Lung (tissue), 12 donors: ENCODE data around the gene PKP1. TPM values are rescaled to one million over a fixed set of nuclear protein-coding genes. Genes with fewer than 3 reads are reported as not detected.

ENCODE experiments used
- ATAC-seq: fragments of 200-7000 bp; cut with Tn5 transposase; one replicate; pipeline ENCODE4 v1.9.1; 2020; ENCODE audit warnings: moderate number of reproducible peaks; ENCODE audit not compliant: insufficient read depth, low FRiP score
- DNase-seq, 3 donors: peaks; one replicate each; pipeline ENCODE4 v3.0.0-alpha.2; 2013 to 2017
- H3K27ac ChIP-seq, 2 donors: one replicate each; pipeline ENCODE4 v1.5.1; 2013; ENCODE audit warnings: mild to moderate bottlenecking in 2 of 2, moderate library complexity in 2 of 2, control low read depth in 1 of 2, inconsistent platforms in 1 of 2, low read depth in 1 of 2, low read length in 1 of 2
- H3K27me3 ChIP-seq, 3 donors: one replicate each; pipeline ENCODE4 v1.5.1; 2013; ENCODE audit warnings: low read length in 2 of 3; ENCODE audit not compliant: control insufficient read depth in 3 of 3, insufficient read depth in 3 of 3
- H3K36me3 ChIP-seq, 4 donors: one replicate each; pipeline ENCODE4 v1.5.1; 2013; ENCODE audit warnings: low read length in 4 of 4, mild to moderate bottlenecking in 1 of 4, moderate library complexity in 1 of 4; ENCODE audit not compliant: control insufficient read depth in 4 of 4, insufficient read depth in 4 of 4
- H3K4me1 ChIP-seq, 5 donors: one replicate each; pipeline ENCODE4 v1.5.1; 2013; ENCODE audit warnings: low read length in 5 of 5, mild to moderate bottlenecking in 2 of 5, moderate library complexity in 1 of 5; ENCODE audit not compliant: control insufficient read depth in 5 of 5, insufficient read depth in 5 of 5
- H3K4me3 ChIP-seq: one replicate; pipeline ENCODE4 v1.5.1; 2013; ENCODE audit warnings: mild to moderate bottlenecking, control low read depth, moderate library complexity
- H3K9ac ChIP-seq, 2 donors: one replicate each; pipeline ENCODE4 v1.5.1; 2013; ENCODE audit warnings: low read length in 2 of 2, control low read depth in 1 of 2; ENCODE audit not compliant: insufficient read depth in 1 of 2
- H3K9me3 ChIP-seq, 4 donors: one replicate each; pipeline ENCODE4 v1.5.1; 2013; ENCODE audit warnings: low read length in 3 of 4, mild to moderate bottlenecking in 1 of 4, moderate library complexity in 1 of 4; ENCODE audit not compliant: control insufficient read depth in 4 of 4, insufficient read depth in 3 of 4
- WGBS, 2 donors: extraction: QIAGEN DNeasy Blood & Tissue Kit; methylation state at CpG; one replicate each; pipeline ENCODE4 v1.1.7; 2013; 5-methylcytosine and 5-hydroxymethylcytosine counted together
- polyA plus RNA-seq, 2 donors: library from polyadenylated mRNA; stranded (reverse); fragments of 200-250 nt; gene quantifications; one replicate each; pipeline ENCODE4 v1.2.1, GENCODE V29; 2013
- total RNA-seq, 2 donors: library from RNA; depleted of rRNA in 1 of 2; stranded (reverse); fragments of >200 nt in 1 of 2; gene quantifications; one replicate each; pipeline ENCODE4 v1.2.1, GENCODE V29; 2014 to 2021
- TF ChIP-seq, protein P1 (sequence below): IDR thresholded peaks from 2 replicates; pipeline ENCODE4 v1.5.1; 2012; ENCODE audit warnings: mild to moderate bottlenecking; ENCODE audit errors: control extremely low read depth, extremely low read depth
- donor health status: control.
- donor health status: control.
- donor health status: Bipolar disorder and iron deficiency.
- donor health status: healthy.
- donor health status: DM: yes; HTN: yes; CAD: no.

The PKP1 gene
- total and polyA plus RNA-seq, 4 donors, result 0.88 to 14.2 (median 3.1) TPM

- WGBS, 2 donors, result 78 to 81% methylated on average over 16 of the region's 16 CpGs
- Histone ChIP-seq H3K9me3 (peaks cover 0 to 4% (median 0%) of the 10 kb centered on the region in 4 donors), H3K9ac (no peak overlapping the region), H3K4me1 (peaks cover 0 to 15% (median 2%) of the 10 kb centered on the region in 5 donors), H3K36me3 (no peaks in the 10 kb centered on the region), H3K27me3 (no peaks in the 10 kb centered on the region), H3K4me3 (no peak overlapping the region), H3K27ac (no peak overlapping the region)
- TF ChIP-seq, protein P1, sequence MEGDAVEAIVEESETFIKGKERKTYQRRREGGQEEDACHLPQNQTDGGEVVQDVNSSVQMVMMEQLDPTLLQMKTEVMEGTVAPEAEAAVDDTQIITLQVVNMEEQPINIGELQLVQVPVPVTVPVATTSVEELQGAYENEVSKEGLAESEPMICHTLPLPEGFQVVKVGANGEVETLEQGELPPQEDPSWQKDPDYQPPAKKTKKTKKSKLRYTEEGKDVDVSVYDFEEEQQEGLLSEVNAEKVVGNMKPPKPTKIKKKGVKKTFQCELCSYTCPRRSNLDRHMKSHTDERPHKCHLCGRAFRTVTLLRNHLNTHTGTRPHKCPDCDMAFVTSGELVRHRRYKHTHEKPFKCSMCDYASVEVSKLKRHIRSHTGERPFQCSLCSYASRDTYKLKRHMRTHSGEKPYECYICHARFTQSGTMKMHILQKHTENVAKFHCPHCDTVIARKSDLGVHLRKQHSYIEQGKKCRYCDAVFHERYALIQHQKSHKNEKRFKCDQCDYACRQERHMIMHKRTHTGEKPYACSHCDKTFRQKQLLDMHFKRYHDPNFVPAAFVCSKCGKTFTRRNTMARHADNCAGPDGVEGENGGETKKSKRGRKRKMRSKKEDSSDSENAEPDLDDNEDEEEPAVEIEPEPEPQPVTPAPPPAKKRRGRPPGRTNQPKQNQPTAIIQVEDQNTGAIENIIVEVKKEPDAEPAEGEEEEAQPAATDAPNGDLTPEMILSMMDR, result no peak
- DNase-seq (no peak), ATAC-seq (no peak)
Measured at GRCh38 chr1:201324821-201325677, 41.7 kb downstream of the PKP1 start.

DNA sequence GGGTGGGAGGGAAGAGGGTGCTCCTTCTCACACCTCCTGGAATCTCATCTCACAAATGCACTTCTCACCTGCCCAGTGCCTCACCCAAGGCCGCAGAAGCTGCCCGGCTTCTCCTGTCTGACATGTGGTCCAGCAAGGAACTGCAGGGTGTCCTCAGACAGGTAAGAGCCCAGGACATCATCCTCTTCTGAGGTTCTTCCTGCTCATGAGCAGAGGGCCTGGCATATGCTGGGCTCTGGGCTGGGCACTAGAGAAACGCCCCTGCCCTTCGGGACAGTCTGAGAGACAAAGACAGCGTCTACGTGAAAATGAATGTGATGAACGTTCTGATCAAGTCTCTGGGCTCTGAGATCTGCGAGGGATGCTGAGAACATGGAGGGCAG is 42.4 kb downstream of the PKP1 start:
- peaks cover 0 to 18% (median 7%) of the 10 kb centered on the region in 5 donors for H3K4me1 ChIP-seq
- no peak overlapping the region for H3K9ac ChIP-seq
- WGBS, 2 donors, result 95 to 96% methylated on average over 8 of the region's 8 CpGs
- ATAC-seq (no peak), DNase-seq (no peak)
- H3K9me3 ChIP-seq, result peaks cover 0 to 4% (median 0%) of the 10 kb centered on the region in 4 donors
- H3K27me3 ChIP-seq, result no peaks in the 10 kb centered on the region
- H3K36me3 ChIP-seq, result no peaks in the 10 kb centered on the region
- H3K4me3 ChIP-seq, result no peak overlapping the region
- TF ChIP-seq, protein P1, result no peak
- no peak overlapping the region for H3K27ac ChIP-seq

GRCh38 chr1:201326710-201327109 is 43.4 kb downstream of the PKP1 start:
- H3K27me3 ChIP-seq, result no peaks in the 10 kb centered on the region
- H3K9me3 ChIP-seq, result peaks cover 0 to 4% (median 0%) of the 10 kb centered on the region in 4 donors
- H3K4me3 ChIP-seq, result no peak overlapping the region
- 71 to 97% methylated on average over 4 of the region's 4 CpGs for WGBS, 2 donors
- peaks cover 0 to 24% (median 7%) of the 10 kb centered on the region in 5 donors for H3K4me1 ChIP-seq
- no peak for ATAC-seq
- H3K9ac ChIP-seq, result no peak overlapping the region
- no peak overlapping the region for H3K27ac ChIP-seq
- TF ChIP-seq, protein P1, result no peak
- no peak for DNase-seq
- H3K36me3 ChIP-seq, result no peaks in the 10 kb centered on the region
